NCI-H1694 treated with DMSO at 0.1 percent for 48 hours (cell line): ENCODE results near the gene EIF5A.
"Not testable (repeated sequence)": the region's sequence is repeated elsewhere in the genome, so short reads cannot be mapped to it uniquely, and the experiment has no call there.

Experiments used
- DNase-seq: peaks from one replicate; lab custom pipeline; 2025; lab: John Stamatoyannopoulos, UW

Gene EIF5A

DNA sequence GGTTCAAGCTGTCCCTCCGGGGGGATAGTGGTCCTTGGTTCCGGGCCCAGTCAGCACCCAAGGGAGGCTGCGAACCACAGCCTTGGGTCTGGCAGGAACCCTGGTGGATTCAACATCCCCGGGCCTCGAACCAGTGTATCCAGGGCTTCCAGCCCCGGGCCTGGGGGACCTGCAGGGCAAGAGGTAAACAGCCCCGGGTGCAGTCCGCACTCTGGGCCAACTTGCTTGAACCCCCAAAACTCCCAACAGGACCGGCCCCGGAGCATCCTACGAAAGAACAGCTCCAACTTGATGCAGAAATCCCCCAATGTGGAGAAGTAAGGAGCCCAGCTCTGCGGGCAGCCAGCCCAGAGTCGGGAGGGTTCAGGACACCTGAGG lies 23.2 kb downstream of the EIF5A start:
- no peak for DNase-seq

DNA sequence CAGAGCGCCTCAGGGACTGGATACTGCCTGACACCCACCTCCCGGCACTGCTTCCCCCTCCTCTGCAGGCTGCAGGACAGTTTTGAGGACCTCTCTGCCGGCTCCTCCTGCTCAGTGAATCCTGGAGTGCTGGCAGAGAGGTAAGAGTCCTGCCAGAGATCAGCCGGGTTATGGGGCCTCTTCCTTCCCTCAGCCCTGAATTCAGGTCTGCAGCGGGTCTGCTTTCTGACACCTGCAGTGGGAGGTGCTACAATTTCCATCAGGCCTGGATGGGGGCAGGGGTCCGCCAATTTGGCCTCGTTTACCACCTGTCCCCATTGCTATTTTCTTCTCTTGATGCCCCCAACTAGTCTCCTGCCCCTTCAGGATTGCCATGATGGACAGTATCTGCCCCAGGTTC lies 24.7 kb downstream of the EIF5A start:
- no peak for DNase-seq

GRCh38 chr17:7332600-7333069 lies 25.2 kb downstream of the EIF5A start:
- DNase-seq: not testable (repeated sequence)

- DNase-seq: no peak
Measured at GRCh38 chr17:7334938-7335538, 27.6 kb downstream of the EIF5A start.

DNA sequence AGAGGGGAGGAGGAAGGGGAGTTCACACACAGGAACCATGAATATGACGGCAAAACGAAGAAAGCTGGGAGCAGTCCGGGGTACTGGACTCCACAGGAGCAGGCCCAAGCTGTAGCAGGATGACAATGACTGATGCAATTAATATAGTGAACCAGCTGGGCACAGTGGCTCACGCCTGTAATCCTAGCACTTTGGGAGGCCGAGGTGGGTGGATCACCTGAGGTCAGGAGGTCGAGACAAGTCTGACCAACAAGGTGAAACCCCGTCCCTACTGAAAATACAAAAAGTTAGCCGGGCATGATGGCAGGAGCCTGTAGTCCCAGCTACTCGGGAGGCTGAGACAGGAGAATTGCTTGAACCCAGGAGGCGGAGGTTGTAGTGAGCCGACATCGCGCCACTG lies 28.3 kb downstream of the EIF5A start:
- DNase-seq: not testable (repeated sequence)

GRCh38 chr17:7336240-7337175 lies 29.1 kb downstream of the EIF5A start, which contains the start of gene ACAP1:
TSS of gene ACAP1 (plus strand) at chr17:7336529. CDS start at chr17:7336735, 206 bp downstream.
- no peak for DNase-seq

GRCh38 chr17:7337600-7337999 lies 30.2 kb downstream of the EIF5A start:
- not testable (repeated sequence) for DNase-seq

GRCh38 chr17:7340179-7340578 lies 32.8 kb downstream of the EIF5A start:
- no peak for DNase-seq

- DNase-seq: no peak
Measured at GRCh38 chr17:7341842-7342241, 34.4 kb downstream of the EIF5A start.

DNA sequence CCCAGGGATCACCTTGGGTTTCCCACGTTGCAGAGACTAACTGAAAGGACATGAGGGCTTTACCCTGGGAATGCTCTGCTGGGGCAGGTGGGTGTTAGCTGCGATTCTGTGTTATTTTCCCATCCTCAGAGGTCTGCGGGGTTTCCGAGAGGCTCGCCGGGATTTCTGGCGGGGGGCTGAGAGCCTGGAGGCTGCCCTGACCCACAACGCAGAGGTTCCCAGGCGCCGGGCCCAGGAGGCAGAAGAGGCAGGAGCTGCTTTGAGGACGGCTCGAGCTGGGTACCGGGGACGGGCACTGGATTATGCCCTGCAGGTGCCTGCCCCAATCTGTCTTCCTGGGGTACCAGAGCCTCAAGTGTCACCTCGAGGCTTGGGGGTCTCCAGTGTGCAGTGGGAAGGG lies 35.8 kb downstream of the EIF5A start:
- no peak for DNase-seq

- DNase-seq: no peak
Measured at GRCh38 chr17:7346761-7347614, 39.6 kb downstream of the EIF5A start.

DNA sequence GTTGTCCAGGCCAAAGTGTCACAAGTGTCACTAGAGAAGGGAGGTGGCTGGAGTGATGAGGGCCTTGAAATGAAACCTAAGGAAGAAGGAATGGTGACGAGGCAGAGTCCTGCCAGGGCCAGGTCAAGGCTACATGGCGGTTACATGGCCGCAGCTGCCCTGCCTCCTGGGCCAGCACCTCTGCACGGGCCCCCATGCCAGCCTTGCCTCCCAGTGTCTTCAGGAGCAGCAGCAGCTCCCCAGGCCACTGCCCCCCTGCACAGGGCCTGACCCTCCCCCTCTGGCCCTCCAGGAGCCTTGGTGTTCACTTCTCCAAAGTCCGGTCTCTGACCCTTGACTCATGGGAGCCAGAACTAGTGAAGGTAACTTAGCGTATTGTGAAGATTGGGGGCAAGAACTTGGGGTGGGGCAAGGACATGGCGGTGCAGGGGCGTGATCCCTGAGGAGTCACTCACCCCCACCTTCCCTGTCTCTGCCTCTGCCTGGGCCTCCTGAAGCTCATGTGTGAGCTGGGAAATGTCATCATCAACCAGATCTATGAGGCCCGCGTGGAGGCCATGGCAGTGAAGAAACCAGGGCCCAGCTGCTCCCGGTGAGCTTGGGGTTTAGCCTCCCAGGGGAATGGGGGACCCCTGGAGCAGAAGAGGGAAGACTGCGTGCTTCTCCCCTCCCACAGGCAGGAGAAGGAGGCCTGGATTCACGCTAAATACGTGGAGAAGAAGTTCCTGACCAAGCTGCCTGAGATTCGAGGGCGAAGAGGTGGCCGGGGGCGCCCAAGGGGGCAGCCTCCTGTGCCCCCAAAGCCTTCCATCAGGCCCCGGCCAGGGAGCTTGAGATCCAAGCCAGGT lies 40.4 kb downstream of the EIF5A start:
- no peak for DNase-seq

GRCh38 chr17:7348478-7349242 lies 41.2 kb downstream of the EIF5A start:
- no peak for DNase-seq

- DNase-seq: no peak
Measured at GRCh38 chr17:7351665-7352502, 44.5 kb downstream of the EIF5A start, which contains the start of gene KCTD11. TSS of gene KCTD11 (plus strand) at chr17:7352162.

DNA sequence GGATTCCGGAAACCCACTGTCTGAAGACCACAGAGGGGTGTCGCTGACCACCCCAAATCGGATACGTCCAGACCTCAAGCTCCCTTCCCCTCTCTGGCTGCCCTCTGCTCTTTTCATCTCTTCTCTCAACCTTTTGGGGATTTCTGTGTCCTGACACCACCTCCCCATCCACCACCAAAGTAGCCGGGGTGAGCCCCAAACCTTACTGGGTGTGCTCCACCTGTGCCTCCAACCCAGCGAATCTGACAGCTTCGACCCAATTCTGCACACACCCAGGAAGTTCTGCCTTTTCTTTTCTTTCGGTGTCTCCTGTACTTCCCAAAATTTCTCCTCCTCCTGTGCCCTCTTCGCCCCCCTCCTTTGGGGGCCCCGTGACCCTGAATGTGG lies 45.1 kb downstream of the EIF5A start:
- DNase-seq: no peak

DNA sequence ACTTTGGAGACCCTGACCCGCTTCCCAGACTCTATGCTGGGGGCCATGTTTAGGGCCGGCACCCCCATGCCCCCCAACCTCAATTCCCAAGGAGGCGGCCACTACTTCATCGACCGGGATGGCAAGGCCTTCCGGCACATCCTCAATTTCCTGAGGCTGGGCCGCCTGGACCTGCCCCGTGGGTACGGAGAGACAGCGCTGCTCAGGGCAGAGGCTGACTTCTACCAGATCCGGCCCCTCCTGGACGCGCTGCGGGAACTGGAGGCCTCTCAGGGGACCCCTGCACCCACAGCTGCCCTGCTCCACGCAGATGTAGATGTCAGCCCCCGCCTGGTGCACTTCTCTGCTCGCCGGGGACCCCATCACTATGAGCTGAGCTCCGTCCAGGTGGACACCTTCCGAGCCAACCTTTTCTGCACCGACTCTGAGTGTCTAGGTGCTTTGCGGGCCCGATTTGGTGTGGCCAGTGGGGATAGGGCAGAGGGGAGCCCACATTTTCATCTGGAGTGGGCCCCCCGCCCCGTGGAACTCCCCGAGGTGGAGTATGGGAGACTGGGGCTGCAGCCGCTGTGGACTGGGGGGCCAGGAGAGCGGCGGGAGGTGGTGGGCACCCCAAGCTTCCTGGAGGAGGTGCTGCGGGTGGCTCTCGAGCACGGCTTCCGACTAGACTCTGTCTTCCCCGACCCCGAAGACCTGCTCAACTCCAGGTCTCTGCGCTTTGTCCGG lies 45.6 kb downstream of the EIF5A start:
- no peak for DNase-seq

DNA sequence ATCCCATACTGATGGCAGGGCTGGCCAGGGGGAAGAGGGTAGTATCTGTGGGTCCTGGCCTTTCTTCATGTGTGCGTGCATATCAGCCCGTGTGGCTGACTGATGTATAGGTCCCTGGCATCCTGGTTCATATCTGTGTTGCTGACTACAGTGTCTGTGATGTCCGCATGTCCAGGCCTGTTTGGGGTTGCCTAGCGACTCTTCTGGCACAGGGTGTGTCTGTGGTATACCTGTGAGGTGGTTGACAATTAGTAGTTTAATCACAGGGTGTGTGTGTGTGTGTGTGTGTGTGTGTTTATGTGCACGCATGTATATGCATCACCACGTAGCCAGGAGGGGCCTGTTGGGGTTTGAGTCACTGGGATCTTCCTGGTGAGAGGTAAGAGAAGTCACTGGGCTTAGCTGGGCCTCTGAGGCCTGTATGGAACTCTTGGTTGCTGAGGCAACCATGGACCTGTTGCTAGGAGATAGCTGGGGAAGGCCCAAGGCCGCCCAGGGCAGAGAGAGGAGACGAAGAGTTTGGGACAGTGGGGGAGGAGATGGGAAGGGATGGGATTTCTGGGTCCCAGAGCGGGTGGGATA lies 46.9 kb downstream of the EIF5A start:
- no peak for DNase-seq

DNA sequence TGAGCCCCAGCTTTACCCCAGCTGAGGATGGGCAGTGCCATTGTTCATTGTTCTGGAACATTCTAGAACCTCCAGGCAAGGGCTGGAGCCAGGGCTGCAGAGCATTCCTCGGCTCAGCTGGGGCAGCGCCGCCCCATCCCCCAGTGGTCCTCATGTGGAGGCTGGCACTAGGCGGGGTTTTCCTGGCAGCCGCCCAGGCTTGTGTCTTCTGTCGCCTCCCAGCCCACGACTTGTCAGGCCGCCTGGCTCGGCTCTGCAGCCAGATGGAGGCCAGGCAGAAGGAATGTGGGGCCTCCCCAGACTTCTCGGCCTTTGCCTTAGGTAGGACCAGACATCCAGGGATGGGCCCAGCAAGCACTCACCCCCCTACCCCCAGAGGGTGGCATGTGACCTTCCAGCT lies 47.6 kb downstream of the EIF5A start, which contains the start of gene TMEM95:
Gene TMEM95 (plus strand): TSS at position 104 of the 400 bp plus-strand sequence. CDS start 49 bp downstream, at position 153.
- peak; percentile 44 for DNase-seq
